ENCODE data around the gene PDE4D. TPM values are rescaled to one million over a fixed set of nuclear protein-coding genes. Genes with fewer than 3 reads are reported as not detected.
A peak's percentile ranks its signal among the peaks of the same experiment; 100 is the strongest.

PDE4D gene
- total RNA-seq, 1 experiment from 2014 or later, result 2.4 TPM

DNA sequence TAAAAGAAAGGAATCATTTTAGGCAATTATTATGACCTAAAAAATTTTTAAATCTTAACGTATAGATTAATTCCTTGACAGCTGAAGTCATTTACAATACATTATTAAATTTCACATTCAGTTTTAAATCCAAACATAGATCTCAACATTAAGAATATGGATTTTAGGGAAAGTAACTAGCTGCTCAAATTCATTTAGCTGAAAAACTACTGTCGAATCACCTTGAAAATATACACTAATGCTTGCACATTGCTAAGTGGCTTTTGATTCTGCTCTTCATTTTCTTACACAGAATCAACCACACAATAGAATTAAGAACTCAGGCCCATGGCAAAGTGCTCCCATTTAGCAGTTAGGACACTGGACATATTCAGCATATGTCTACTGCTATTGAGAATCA is 856.5 kb downstream of the PDE4D start:
- POLR2A ChIA-PET, result no interaction called here
- Histone ChIP-seq H3K9me3 (ENCODE audit: control insufficient read depth, insufficient read depth, low read depth, low read length) (no peaks in the 10 kb centered on the region), H3K27ac (ENCODE audit: low read length) (no peak overlapping the region), H3K27me3 (ENCODE audit: control insufficient read depth, insufficient read depth, low read length) (peaks cover 32% of the 10 kb centered on the region), H3K4me3 (ENCODE audit: low read depth in 2 of 2, low read length in 2 of 2) (no peak overlapping the region), H3K36me3 (ENCODE audit: control insufficient read depth, insufficient read depth, low read length) (no peaks in the 10 kb centered on the region), H3K4me1 (ENCODE audit: control insufficient read depth, insufficient read depth, low read length) (no peaks in the 10 kb centered on the region; the same call in 1 of the 2 replicates)
- CTCF ChIA-PET, result no interaction called here
- DNase-seq (ENCODE audit: low read depth, low spot score) (no peak), ATAC-seq (no peak)
- intact Hi-C loops (cut with micrococcal nuclease; ENCODE audit: unreplicated experiment), result loop anchor here (10.0 kb wide), 1 partner anchor 138 kb away; no protein-coding TSS in a partner anchor
- in situ Hi-C loops (cut with HindIII; ENCODE audit: low pct_unique_long_range_greater_than_20kb, low sequenced_read_pairs), result no loop called here
- BruUV-seq (replicated peaks), result no TSS peak
- TF ChIP-seq TCF7L2 (IDR thresholded peaks at IDR 0.05; ENCODE audit: low read depth, low read length), result no peak
- no peak for TF ChIP-seq POLR2AphosphoS5 (IDR thresholded peaks at IDR 0.05; ENCODE audit: low read depth, low read length)
- TF ChIP-seq SIN3A (IDR thresholded peaks at IDR 0.05; ENCODE audit: borderline replicate concordance, insufficient read depth, low read depth, low read length), result no peak
- TF ChIP-seq, protein P1, sequence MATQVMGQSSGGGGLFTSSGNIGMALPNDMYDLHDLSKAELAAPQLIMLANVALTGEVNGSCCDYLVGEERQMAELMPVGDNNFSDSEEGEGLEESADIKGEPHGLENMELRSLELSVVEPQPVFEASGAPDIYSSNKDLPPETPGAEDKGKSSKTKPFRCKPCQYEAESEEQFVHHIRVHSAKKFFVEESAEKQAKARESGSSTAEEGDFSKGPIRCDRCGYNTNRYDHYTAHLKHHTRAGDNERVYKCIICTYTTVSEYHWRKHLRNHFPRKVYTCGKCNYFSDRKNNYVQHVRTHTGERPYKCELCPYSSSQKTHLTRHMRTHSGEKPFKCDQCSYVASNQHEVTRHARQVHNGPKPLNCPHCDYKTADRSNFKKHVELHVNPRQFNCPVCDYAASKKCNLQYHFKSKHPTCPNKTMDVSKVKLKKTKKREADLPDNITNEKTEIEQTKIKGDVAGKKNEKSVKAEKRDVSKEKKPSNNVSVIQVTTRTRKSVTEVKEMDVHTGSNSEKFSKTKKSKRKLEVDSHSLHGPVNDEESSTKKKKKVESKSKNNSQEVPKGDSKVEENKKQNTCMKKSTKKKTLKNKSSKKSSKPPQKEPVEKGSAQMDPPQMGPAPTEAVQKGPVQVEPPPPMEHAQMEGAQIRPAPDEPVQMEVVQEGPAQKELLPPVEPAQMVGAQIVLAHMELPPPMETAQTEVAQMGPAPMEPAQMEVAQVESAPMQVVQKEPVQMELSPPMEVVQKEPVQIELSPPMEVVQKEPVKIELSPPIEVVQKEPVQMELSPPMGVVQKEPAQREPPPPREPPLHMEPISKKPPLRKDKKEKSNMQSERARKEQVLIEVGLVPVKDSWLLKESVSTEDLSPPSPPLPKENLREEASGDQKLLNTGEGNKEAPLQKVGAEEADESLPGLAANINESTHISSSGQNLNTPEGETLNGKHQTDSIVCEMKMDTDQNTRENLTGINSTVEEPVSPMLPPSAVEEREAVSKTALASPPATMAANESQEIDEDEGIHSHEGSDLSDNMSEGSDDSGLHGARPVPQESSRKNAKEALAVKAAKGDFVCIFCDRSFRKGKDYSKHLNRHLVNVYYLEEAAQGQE (IDR thresholded peaks at IDR 0.05; ENCODE audit: insufficient read depth in 1 of 2, low read depth in 2 of 2, low read length in 1 of 2), result no peak
- TF ChIP-seq, protein P2, sequence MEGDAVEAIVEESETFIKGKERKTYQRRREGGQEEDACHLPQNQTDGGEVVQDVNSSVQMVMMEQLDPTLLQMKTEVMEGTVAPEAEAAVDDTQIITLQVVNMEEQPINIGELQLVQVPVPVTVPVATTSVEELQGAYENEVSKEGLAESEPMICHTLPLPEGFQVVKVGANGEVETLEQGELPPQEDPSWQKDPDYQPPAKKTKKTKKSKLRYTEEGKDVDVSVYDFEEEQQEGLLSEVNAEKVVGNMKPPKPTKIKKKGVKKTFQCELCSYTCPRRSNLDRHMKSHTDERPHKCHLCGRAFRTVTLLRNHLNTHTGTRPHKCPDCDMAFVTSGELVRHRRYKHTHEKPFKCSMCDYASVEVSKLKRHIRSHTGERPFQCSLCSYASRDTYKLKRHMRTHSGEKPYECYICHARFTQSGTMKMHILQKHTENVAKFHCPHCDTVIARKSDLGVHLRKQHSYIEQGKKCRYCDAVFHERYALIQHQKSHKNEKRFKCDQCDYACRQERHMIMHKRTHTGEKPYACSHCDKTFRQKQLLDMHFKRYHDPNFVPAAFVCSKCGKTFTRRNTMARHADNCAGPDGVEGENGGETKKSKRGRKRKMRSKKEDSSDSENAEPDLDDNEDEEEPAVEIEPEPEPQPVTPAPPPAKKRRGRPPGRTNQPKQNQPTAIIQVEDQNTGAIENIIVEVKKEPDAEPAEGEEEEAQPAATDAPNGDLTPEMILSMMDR (IDR thresholded peaks at IDR 0.05), result no peak

DNA sequence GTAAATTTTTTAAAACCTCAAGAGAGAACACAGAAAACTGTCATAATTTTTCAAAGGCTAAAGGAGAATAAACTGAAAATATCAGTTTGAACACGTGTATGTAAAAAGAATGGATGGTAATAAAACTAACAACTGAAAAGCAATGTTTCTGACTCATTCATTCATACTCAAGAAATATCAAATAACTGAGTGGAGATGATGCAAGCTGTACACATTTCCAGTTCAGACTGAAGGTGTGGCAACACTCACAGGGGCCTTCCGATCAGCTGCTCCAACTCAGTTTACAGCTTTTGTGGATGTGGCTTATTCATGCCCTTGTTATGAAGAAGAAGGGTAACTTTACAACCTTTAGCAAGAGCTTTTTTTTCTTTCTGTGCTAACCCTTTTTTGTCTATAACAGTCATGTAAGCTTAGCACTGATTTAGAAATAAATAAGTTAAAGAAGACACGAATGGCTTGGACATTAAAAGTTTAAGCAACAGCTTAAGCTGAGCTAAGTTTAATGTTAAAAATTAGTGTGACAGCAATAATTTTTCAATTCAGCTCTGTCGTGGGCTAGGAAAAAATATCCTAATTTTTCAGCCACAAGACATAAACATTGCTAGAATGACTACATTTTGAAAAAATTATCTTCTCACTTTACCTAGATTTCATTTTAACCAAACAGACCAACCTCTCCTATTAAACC is 857.1 kb downstream of the PDE4D start:
- no peaks in the 10 kb centered on the region for H3K9me3 ChIP-seq (ENCODE audit: control insufficient read depth, insufficient read depth, low read depth, low read length)
- H3K4me1 ChIP-seq (ENCODE audit: control insufficient read depth, insufficient read depth, low read length), result no peaks in the 10 kb centered on the region; the same call in 1 of the 2 replicates
- CTCF ChIA-PET, result no interaction called here
- intact Hi-C loops (cut with micrococcal nuclease; ENCODE audit: unreplicated experiment), result loop anchor here (10.0 kb wide), 1 partner anchor 138 kb away; no protein-coding TSS in a partner anchor
- TF ChIP-seq, protein P1 (IDR thresholded peaks at IDR 0.05; ENCODE audit: insufficient read depth in 1 of 2, low read depth in 2 of 2, low read length in 1 of 2), result no peak
- TF ChIP-seq, protein P2 (IDR thresholded peaks at IDR 0.05), result no peak
- TF ChIP-seq POLR2AphosphoS5 (IDR thresholded peaks at IDR 0.05; ENCODE audit: low read depth, low read length) (no peak), TCF7L2 (IDR thresholded peaks at IDR 0.05; ENCODE audit: low read depth, low read length) (no peak), SIN3A (IDR thresholded peaks at IDR 0.05; ENCODE audit: borderline replicate concordance, insufficient read depth, low read depth, low read length) (no peak)
- ATAC-seq (no peak), DNase-seq (ENCODE audit: low read depth, low spot score) (peak; percentile 54)
- POLR2A ChIA-PET, result no interaction called here
- H3K4me3 ChIP-seq (ENCODE audit: low read depth in 2 of 2, low read length in 2 of 2), result no peak overlapping the region
- BruUV-seq (replicated peaks), result no TSS peak
- no peak overlapping the region for H3K27ac ChIP-seq (ENCODE audit: low read length)
- H3K27me3 ChIP-seq (ENCODE audit: control insufficient read depth, insufficient read depth, low read length), result peaks cover 27% of the 10 kb centered on the region
- in situ Hi-C loops (cut with HindIII; ENCODE audit: low pct_unique_long_range_greater_than_20kb, low sequenced_read_pairs), result no loop called here
- H3K36me3 ChIP-seq (ENCODE audit: control insufficient read depth, insufficient read depth, low read length), result no peaks in the 10 kb centered on the region
